Measurements from ENCODE around the gene THBS2. TPM values are rescaled to one million over a fixed set of nuclear protein-coding genes. Genes with fewer than 3 reads are reported as not detected.

The THBS2 gene
- total RNA-seq, 4 donors from 2014 or later = 80.9 to 149 (median 107) TPM

GRCh38 chr6:169291148-169291547 is 37.5 kb upstream of the THBS2 start:
- Histone ChIP-seq H3K27ac (peak overlapping the region; percentile 78), H3K36me3 (no peaks in the 10 kb centered on the region), H3K27me3 (no peaks in the 10 kb centered on the region), H3K9me3 (no peaks in the 10 kb centered on the region), H3K4me3 (no peak overlapping the region), H3K4me1 (peaks cover 41% of the 10 kb centered on the region)
- WGBS = 86% methylated on average over 9 of the region's 9 CpGs
- TF ChIP-seq POLR2AphosphoS5 (IDR thresholded peaks at IDR 0.05) (no peak), CTCF (IDR thresholded peaks at IDR 0.05) (no peak), POLR2A (IDR thresholded peaks at IDR 0.05) (no peak), EP300 (IDR thresholded peaks at IDR 0.05) (no peak)
- no peak for DNase-seq (ENCODE audit: low spot score in 2 of 2)

- TF ChIP-seq EP300 (IDR thresholded peaks at IDR 0.05) = no peak
- TF ChIP-seq POLR2AphosphoS5 (IDR thresholded peaks at IDR 0.05) = peak in 2 of 3 donors; percentile 16 to 54
- H3K9me3 ChIP-seq = no peaks in the 10 kb centered on the region
- H3K27me3 ChIP-seq = no peaks in the 10 kb centered on the region
- no peaks in the 10 kb centered on the region for H3K36me3 ChIP-seq
- WGBS = 47% methylated on average over 18 of the region's 18 CpGs
- H3K4me3 ChIP-seq = no peak overlapping the region
- peak in 1 of 2 donors; percentile 81 for DNase-seq (ENCODE audit: low spot score in 2 of 2)
- H3K27ac ChIP-seq = peak overlapping the region; percentile 78
- peaks cover 41% of the 10 kb centered on the region for H3K4me1 ChIP-seq
Measured at GRCh38 chr6:169289619-169290339, 36.1 kb upstream of the THBS2 start.

GRCh38 chr6:169289257-169289618 is 35.6 kb upstream of the THBS2 start:
- Histone ChIP-seq H3K4me1 (peaks cover 41% of the 10 kb centered on the region), H3K36me3 (no peaks in the 10 kb centered on the region), H3K4me3 (no peak overlapping the region), H3K27me3 (no peaks in the 10 kb centered on the region), H3K9me3 (no peaks in the 10 kb centered on the region), H3K27ac (peak overlapping the region; percentile 78)
- TF ChIP-seq EP300 (IDR thresholded peaks at IDR 0.05) (no peak), CTCF (IDR thresholded peaks at IDR 0.05) (no peak), POLR2AphosphoS5 (IDR thresholded peaks at IDR 0.05) (no peak), POLR2A (IDR thresholded peaks at IDR 0.05) (no peak)
- WGBS = 57% methylated on average over 5 of the region's 5 CpGs
- no peak for DNase-seq (ENCODE audit: low spot score in 2 of 2)

- H3K9me3 ChIP-seq = no peaks in the 10 kb centered on the region
- H3K36me3 ChIP-seq = no peaks in the 10 kb centered on the region
- no peaks in the 10 kb centered on the region for H3K27me3 ChIP-seq
- peak in 1 of 2 donors; percentile 85 for DNase-seq (ENCODE audit: low spot score in 2 of 2)
- no peak overlapping the region for H3K4me3 ChIP-seq
- H3K27ac ChIP-seq = peak overlapping the region; percentile 78
- H3K4me1 ChIP-seq = peaks cover 41% of the 10 kb centered on the region
- WGBS = 68% methylated on average over 9 of the region's 10 CpGs
- TF ChIP-seq CTCF (IDR thresholded peaks at IDR 0.05) (no peak), POLR2AphosphoS5 (IDR thresholded peaks at IDR 0.05) (peak in 1 of 3 donors; percentile 27), EP300 (IDR thresholded peaks at IDR 0.05) (no peak), POLR2A (IDR thresholded peaks at IDR 0.05) (no peak)
Measured at GRCh38 chr6:169288591-169288990, 34.9 kb upstream of the THBS2 start.

GRCh38 chr6:169287675-169288074 is 34.0 kb upstream of the THBS2 start:
- Histone ChIP-seq H3K36me3 (no peaks in the 10 kb centered on the region), H3K4me3 (no peak overlapping the region), H3K9me3 (no peaks in the 10 kb centered on the region), H3K4me1 (peaks cover 33% of the 10 kb centered on the region), H3K27me3 (no peaks in the 10 kb centered on the region), H3K27ac (no peak overlapping the region)
- no peak for DNase-seq (ENCODE audit: low spot score in 2 of 2)
- WGBS = 90% methylated on average over 2 of the region's 6 CpGs
- no peak for TF ChIP-seq CTCF (IDR thresholded peaks at IDR 0.05)
- no peak for TF ChIP-seq POLR2AphosphoS5 (IDR thresholded peaks at IDR 0.05)
- TF ChIP-seq EP300 (IDR thresholded peaks at IDR 0.05) = no peak
- no peak for TF ChIP-seq POLR2A (IDR thresholded peaks at IDR 0.05)
